C4-2B (cell line): Measurements from ENCODE around the gene CCDC85C.

Source experiments
- CTCF ChIP-seq: fragments of 450-650 bp; conservative IDR thresholded peaks from 2 replicates; pipeline ENCODE4 v1.5.1; 2017; ENCODE audit warnings: mild to moderate bottlenecking
- ZFX ChIP-seq: fragments of 450-650 bp; IDR thresholded peaks from 2 replicates; pipeline ENCODE4 v1.6.1; 2017

- TF ChIP-seq CTCF = no peak
- no peak for TF ChIP-seq ZFX
Measured at GRCh38 chr14:99612071-99612737, 8.2 kb upstream of the CCDC85C start.
